ENCODE results near the gene TREH. TPM values are rescaled to one million over a fixed set of nuclear protein-coding genes. Genes with fewer than 3 reads are reported as not detected.

TREH gene
- total and polyA plus RNA-seq, 2 experiments from 2014 or later, result 0.06 TPM; not detected in 1

- Histone ChIP-seq H3K27ac (peak overlapping the region; percentile 98), H3K27me3 (replicated peaks; ENCODE audit: insufficient read depth) (no peaks in the 10 kb centered on the region), H3K4me3 (peak overlapping the region; percentile 81), H2AFZ (no peak overlapping the region), H3K4me2 (ENCODE audit: unreplicated experiment) (peak overlapping the region; percentile 90), H3K9me2 (ENCODE audit: insufficient read depth) (no peaks in the 10 kb centered on the region), H3K36me3 (ENCODE audit: low read depth) (peaks cover 5% of the 10 kb centered on the region; the same call in 1 of the 2 replicates), H3K79me2 (ENCODE audit: insufficient read depth) (peaks cover 66% of the 10 kb centered on the region), H3F3A (ENCODE audit: insufficient read depth) (peaks cover 40% of the 10 kb centered on the region), H3K4me1 (ENCODE audit: insufficient read depth) (peaks cover 39% of the 10 kb centered on the region), H3K9ac (peak overlapping the region; percentile 99), H3K9me3 (ENCODE audit: low read depth) (no peaks in the 10 kb centered on the region), H4K20me1 (ENCODE audit: insufficient read depth) (no peaks in the 10 kb centered on the region)
- DNase-seq, result peak; percentile 89
- 5 to 6% methylated on average over 23 to 40 of the region's 54 CpGs for WGBS, 2 experiments (ENCODE audit: low coverage in 1 of 2, low lambda C conversion rate in 2 of 2, missing lambda C conversion rate in 2 of 2)
- in situ Hi-C loops (cut with MboI), result no loop called here
- TF ChIP-seq EZH2phosphoT487 (IDR thresholded peaks at IDR 0.05; ENCODE audit: insufficient read depth, low read depth) (no peak), EZH2 (IDR thresholded peaks at IDR 0.05; ENCODE audit: insufficient read depth, poor library complexity, severe bottlenecking) (no peak)
Measured at GRCh38 chr11:118610773-118611432, 68.5 kb downstream of the TREH start.

DNA sequence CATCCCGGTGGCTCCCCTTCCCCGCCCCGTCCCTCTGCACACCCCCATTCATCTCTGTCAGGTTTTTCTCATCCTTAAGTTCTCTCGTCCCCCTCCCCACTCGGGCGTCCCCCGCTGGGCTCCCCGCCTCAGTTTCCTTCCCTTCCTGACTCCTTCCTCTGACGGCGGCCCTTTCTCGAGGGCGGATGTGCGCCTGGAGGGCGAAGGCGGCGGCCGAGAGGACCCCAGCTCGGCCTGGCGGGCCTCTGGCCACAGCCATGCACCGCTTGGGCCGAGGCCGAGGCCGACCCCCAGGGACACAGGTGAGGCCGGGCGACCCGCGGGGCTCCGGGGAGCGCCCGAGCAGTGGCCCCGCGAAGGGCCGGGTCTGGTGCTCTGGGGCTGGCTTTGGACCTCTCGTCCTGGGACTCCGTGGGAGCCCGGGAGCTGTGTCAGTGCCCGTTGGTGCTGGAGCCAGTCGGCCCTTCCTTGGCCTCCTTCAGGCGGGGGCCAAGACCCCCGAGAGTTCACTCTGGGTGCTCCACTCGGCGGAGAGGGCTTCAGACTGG is 69.2 kb downstream of the TREH start:
- 5 to 6% methylated on average over 37 to 42 of the region's 42 CpGs for WGBS, 2 experiments (ENCODE audit: low coverage in 1 of 2, low lambda C conversion rate in 2 of 2, missing lambda C conversion rate in 2 of 2)
- H4K20me1 ChIP-seq (ENCODE audit: insufficient read depth), result no peaks in the 10 kb centered on the region
- H3K4me1 ChIP-seq (ENCODE audit: insufficient read depth), result peaks cover 43% of the 10 kb centered on the region
- in situ Hi-C loops (cut with MboI), result no loop called here
- TF ChIP-seq EZH2 (IDR thresholded peaks at IDR 0.05; ENCODE audit: insufficient read depth, poor library complexity, severe bottlenecking) (no peak), EZH2phosphoT487 (IDR thresholded peaks at IDR 0.05; ENCODE audit: insufficient read depth, low read depth) (no peak)
- H3K4me2 ChIP-seq (ENCODE audit: unreplicated experiment), result peak overlapping the region; percentile 90
- H3K9me3 ChIP-seq (ENCODE audit: low read depth), result no peaks in the 10 kb centered on the region
- peak overlapping the region; percentile 99 for H3K9ac ChIP-seq
- H3K9me2 ChIP-seq (ENCODE audit: insufficient read depth), result no peaks in the 10 kb centered on the region
- H3K79me2 ChIP-seq (ENCODE audit: insufficient read depth), result peaks cover 63% of the 10 kb centered on the region
- H2AFZ ChIP-seq, result no peak overlapping the region
- H3K27me3 ChIP-seq (replicated peaks; ENCODE audit: insufficient read depth), result no peaks in the 10 kb centered on the region
- peak overlapping the region; percentile 81 for H3K4me3 ChIP-seq
- DNase-seq, result peak; percentile 47
- H3K27ac ChIP-seq, result peak overlapping the region; percentile 98
- peaks cover under 1% of the 10 kb centered on the region; the same call in 1 of the 2 replicates for H3K36me3 ChIP-seq (ENCODE audit: low read depth)
- peaks cover 38% of the 10 kb centered on the region for H3F3A ChIP-seq (ENCODE audit: insufficient read depth)

DNA sequence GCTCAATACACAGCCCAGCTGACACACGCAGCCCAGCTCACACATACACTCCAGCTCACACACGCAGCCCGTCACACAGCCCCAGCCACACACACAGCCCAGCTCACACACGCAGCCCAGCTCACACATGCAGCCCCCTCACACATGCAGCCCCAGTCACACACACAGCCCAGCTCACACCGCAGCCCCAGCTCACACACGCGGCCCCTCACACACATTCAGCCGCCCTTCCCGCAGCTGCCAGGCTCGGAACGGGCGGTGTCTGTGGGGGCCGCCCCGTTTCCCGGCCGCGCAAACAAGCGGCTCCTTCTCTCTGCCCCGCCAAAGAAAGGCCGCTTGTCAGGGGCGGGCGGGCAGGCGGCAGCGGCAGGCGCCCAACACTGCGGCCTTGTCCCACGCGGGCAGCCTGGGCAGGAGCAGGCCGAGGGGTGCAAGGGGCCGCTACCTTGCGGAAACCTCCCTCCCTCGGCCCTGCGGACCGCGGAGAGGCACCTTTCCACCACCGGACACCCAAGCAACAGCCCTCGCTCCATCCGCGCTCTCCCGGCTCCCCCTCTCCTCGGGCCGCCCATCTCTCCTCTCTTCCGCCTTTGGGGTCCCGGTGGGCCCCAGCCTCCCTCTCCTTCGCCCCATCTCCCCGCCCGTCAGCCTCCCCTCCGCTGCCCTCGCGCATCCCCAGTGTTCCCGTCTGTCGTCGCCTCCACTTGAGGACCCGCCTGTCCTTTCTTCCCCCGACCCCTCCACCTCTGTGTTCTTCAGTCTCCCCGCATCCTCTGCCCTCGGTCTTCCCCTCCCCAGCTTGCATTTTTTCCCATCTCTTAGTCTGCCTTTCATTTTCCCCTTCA is 69.8 kb downstream of the TREH start:
- H3K9me3 ChIP-seq (ENCODE audit: low read depth), result no peaks in the 10 kb centered on the region
- peak overlapping the region; percentile 90 for H3K4me2 ChIP-seq (ENCODE audit: unreplicated experiment)
- no peaks in the 10 kb centered on the region for H3K36me3 ChIP-seq (ENCODE audit: low read depth)
- in situ Hi-C loops (cut with MboI), result no loop called here
- peak; percentile 81 for DNase-seq
- H3F3A ChIP-seq (ENCODE audit: insufficient read depth), result peaks cover 43% of the 10 kb centered on the region
- TF ChIP-seq EZH2 (IDR thresholded peaks at IDR 0.05; ENCODE audit: insufficient read depth, poor library complexity, severe bottlenecking), result no peak
- no peak for TF ChIP-seq EZH2phosphoT487 (IDR thresholded peaks at IDR 0.05; ENCODE audit: insufficient read depth, low read depth)
- H3K27me3 ChIP-seq (replicated peaks; ENCODE audit: insufficient read depth), result no peaks in the 10 kb centered on the region
- H3K79me2 ChIP-seq (ENCODE audit: insufficient read depth), result peaks cover 59% of the 10 kb centered on the region
- no peak overlapping the region for H2AFZ ChIP-seq
- peaks cover 50% of the 10 kb centered on the region for H3K4me1 ChIP-seq (ENCODE audit: insufficient read depth)
- WGBS, 2 experiments (ENCODE audit: low coverage in 1 of 2, low lambda C conversion rate in 2 of 2, missing lambda C conversion rate in 2 of 2), result 4% methylated on average over 38 to 57 of the region's 57 CpGs
- H3K9me2 ChIP-seq (ENCODE audit: insufficient read depth), result no peaks in the 10 kb centered on the region
- H4K20me1 ChIP-seq (ENCODE audit: insufficient read depth), result no peaks in the 10 kb centered on the region
- peak overlapping the region; percentile 81 for H3K4me3 ChIP-seq
- peak overlapping the region; percentile 98 for H3K27ac ChIP-seq
- H3K9ac ChIP-seq, result peak overlapping the region; percentile 99

Measured in GM23248 (cell line).